Trophoblast cell (in vitro differentiated cells and primary cell): Measurements from ENCODE around the gene RNF166.

ENCODE experiments used
- DNase-seq, 2 donors: peaks; one replicate each; pipeline ENCODE4 v3.0.0-alpha.2; 2016
- H2AFZ ChIP-seq: 2 replicates; pipeline ENCODE4 v1.6.1; 2013; ENCODE audit warnings: low read length, moderate library complexity, mild to moderate bottlenecking; ENCODE audit not compliant: insufficient read depth, poor library complexity
- H2AK5ac ChIP-seq: 2 replicates; pipeline ENCODE4 v1.6.1; 2013; ENCODE audit warnings: mild to moderate bottlenecking, low read length
- H2BK120ac ChIP-seq: 2 replicates; pipeline ENCODE4 v1.6.1; 2013; ENCODE audit warnings: low read length, mild to moderate bottlenecking, moderate library complexity; ENCODE audit not compliant: insufficient read depth, poor library complexity
- H2BK12ac ChIP-seq: 2 replicates; pipeline ENCODE4 v1.6.1; 2013; ENCODE audit warnings: mild to moderate bottlenecking, low read length, moderate library complexity
- H2BK5ac ChIP-seq: 2 replicates; pipeline ENCODE4 v1.6.1; 2013; ENCODE audit warnings: low read length, low read depth, moderate library complexity, mild to moderate bottlenecking; ENCODE audit not compliant: poor library complexity
- H3K14ac ChIP-seq: 2 replicates; pipeline ENCODE4 v1.6.1; 2013; ENCODE audit warnings: mild to moderate bottlenecking, low read length
- H3K18ac ChIP-seq: 2 replicates; pipeline ENCODE4 v1.6.1; 2013; ENCODE audit warnings: mild to moderate bottlenecking, low read length
- H3K23ac ChIP-seq: 2 replicates; pipeline ENCODE4 v1.6.1; 2013; ENCODE audit warnings: low read length
- H3K27ac ChIP-seq: 2 replicates; pipeline ENCODE4 v1.5.1; 2013; ENCODE audit warnings: low read depth, mild to moderate bottlenecking, inconsistent platforms, low read length, moderate library complexity
- H3K27me3 ChIP-seq: 2 replicates; pipeline ENCODE4 v1.6.1; 2013; ENCODE audit warnings: inconsistent platforms, mild to moderate bottlenecking, low read length, moderate library complexity; ENCODE audit not compliant: insufficient read depth
- H3K36me3 ChIP-seq, 2 experiments: 1 replicate in 1 of 2; 2 replicates in 1 of 2; pipeline ENCODE4 v1.6.1; 2013; ENCODE audit warnings: low read length in 2 of 2, mild to moderate bottlenecking in 2 of 2, moderate library complexity in 1 of 2; ENCODE audit not compliant: insufficient read depth in 2 of 2, control insufficient read depth in 1 of 2
- H3K4ac ChIP-seq: 2 replicates; pipeline ENCODE4 v1.6.1; 2013; ENCODE audit warnings: low read depth, mild to moderate bottlenecking, low read length, moderate library complexity
- H3K4me1 ChIP-seq, 2 experiments: 1 replicate in 1 of 2; 2 replicates in 1 of 2; pipeline ENCODE4 v1.6.1; 2013; ENCODE audit warnings: low read length in 2 of 2, mild to moderate bottlenecking in 2 of 2, moderate library complexity in 1 of 2; ENCODE audit not compliant: insufficient read depth in 2 of 2, control insufficient read depth in 1 of 2
- H3K4me2 ChIP-seq: 2 replicates; pipeline ENCODE4 v1.6.1; 2013; ENCODE audit warnings: inconsistent platforms, mild to moderate bottlenecking, low read length, moderate library complexity
- H3K4me3 ChIP-seq: 2 replicates; pipeline ENCODE4 v1.5.1; 2013; ENCODE audit warnings: mild to moderate bottlenecking, low read depth, low read length, inconsistent platforms
- H3K79me1 ChIP-seq: one replicate; pipeline ENCODE4 v1.6.1; 2013; ENCODE audit warnings: low read length
- H3K79me2 ChIP-seq: 2 replicates; pipeline ENCODE4 v1.6.1; 2013; ENCODE audit warnings: low read length, mild to moderate bottlenecking; ENCODE audit not compliant: control insufficient read depth, insufficient read depth, poor library complexity
- H3K9ac ChIP-seq: 2 replicates; pipeline ENCODE4 v1.6.1; 2013; ENCODE audit warnings: mild to moderate bottlenecking, low read length
- H3K9me3 ChIP-seq: 2 replicates; pipeline ENCODE4 v1.6.1; 2013; ENCODE audit warnings: low read depth, mild to moderate bottlenecking, control low read depth, inconsistent platforms, low read length; ENCODE audit not compliant: insufficient read depth
- H4K12ac ChIP-seq: 2 replicates; pipeline ENCODE4 v1.6.1; 2013; ENCODE audit warnings: low read depth, mild to moderate bottlenecking, low read length, moderate library complexity
- H4K8ac ChIP-seq: 2 replicates; pipeline ENCODE4 v1.6.1; 2013; ENCODE audit warnings: low read depth, mild to moderate bottlenecking, low read length, moderate library complexity
- H4K91ac ChIP-seq: one replicate; pipeline ENCODE4 v1.6.1; 2013; ENCODE audit warnings: low read depth, mild to moderate bottlenecking, low read length, moderate library complexity
- WGBS: extraction: QIAGEN DNeasy Blood & Tissue Kit; methylation state at CpG from one replicate; pipeline ENCODE4 v1.1.7; 2013; ENCODE audit warnings: missing lambda C conversion rate; ENCODE audit not compliant: insufficient read length, insufficient coverage; ENCODE audit errors: extremely low coverage; 5-methylcytosine and 5-hydroxymethylcytosine counted together

The RNF166 gene

GRCh38 chr16:88739977-88740726 is 33.9 kb upstream of the RNF166 start:
- Histone ChIP-seq H4K91ac (no peak overlapping the region), H3K9ac (no peak overlapping the region), H2BK5ac (no peak overlapping the region), H2AK5ac (no peak overlapping the region), H3K18ac (no peak overlapping the region), H2AFZ (no peak overlapping the region), H4K12ac (no peak overlapping the region), H2BK12ac (no peak overlapping the region), H3K27ac (no peak overlapping the region), H3K36me3 (peaks cover 48 to 53% of the 10 kb centered on the region in 2 experiments), H3K4me1 (peaks cover 4 to 13% of the 10 kb centered on the region in 2 experiments), H3K4ac (no peak overlapping the region), H2BK120ac (no peak overlapping the region), H3K27me3 (no peaks in the 10 kb centered on the region), H3K79me2 (no peaks in the 10 kb centered on the region), H3K9me3 (no peaks in the 10 kb centered on the region), H3K79me1 (no peaks in the 10 kb centered on the region), H3K14ac (no peak overlapping the region), H3K23ac (no peak overlapping the region), H4K8ac (no peak overlapping the region), H3K4me2 (no peak overlapping the region), H3K4me3 (no peak overlapping the region)
- WGBS: no CpG with 5 or more reads among the region's 33 CpGs
- no peak for DNase-seq

GRCh38 chr16:88739139-88739976 is 33.1 kb upstream of the RNF166 start:
- Histone ChIP-seq H2BK5ac (no peak overlapping the region), H3K79me2 (no peaks in the 10 kb centered on the region), H4K12ac (no peak overlapping the region), H3K4ac (no peak overlapping the region), H3K9ac (no peak overlapping the region), H3K4me3 (no peak overlapping the region), H3K36me3 (peaks cover 55 to 61% of the 10 kb centered on the region in 2 experiments), H3K23ac (no peak overlapping the region), H3K27ac (no peak overlapping the region), H3K79me1 (no peaks in the 10 kb centered on the region), H3K14ac (no peak overlapping the region), H3K4me1 (peaks cover 4 to 13% of the 10 kb centered on the region in 2 experiments), H3K9me3 (peaks cover 2% of the 10 kb centered on the region), H3K4me2 (no peak overlapping the region), H4K8ac (no peak overlapping the region), H3K18ac (no peak overlapping the region), H2AK5ac (no peak overlapping the region), H4K91ac (no peak overlapping the region), H3K27me3 (no peaks in the 10 kb centered on the region), H2BK120ac (no peak overlapping the region), H2AFZ (no peak overlapping the region), H2BK12ac (no peak overlapping the region)
- no CpG with 5 or more reads among the region's 22 CpGs for WGBS
- DNase-seq: peak in 1 of 2 donors; percentile 25

DNA sequence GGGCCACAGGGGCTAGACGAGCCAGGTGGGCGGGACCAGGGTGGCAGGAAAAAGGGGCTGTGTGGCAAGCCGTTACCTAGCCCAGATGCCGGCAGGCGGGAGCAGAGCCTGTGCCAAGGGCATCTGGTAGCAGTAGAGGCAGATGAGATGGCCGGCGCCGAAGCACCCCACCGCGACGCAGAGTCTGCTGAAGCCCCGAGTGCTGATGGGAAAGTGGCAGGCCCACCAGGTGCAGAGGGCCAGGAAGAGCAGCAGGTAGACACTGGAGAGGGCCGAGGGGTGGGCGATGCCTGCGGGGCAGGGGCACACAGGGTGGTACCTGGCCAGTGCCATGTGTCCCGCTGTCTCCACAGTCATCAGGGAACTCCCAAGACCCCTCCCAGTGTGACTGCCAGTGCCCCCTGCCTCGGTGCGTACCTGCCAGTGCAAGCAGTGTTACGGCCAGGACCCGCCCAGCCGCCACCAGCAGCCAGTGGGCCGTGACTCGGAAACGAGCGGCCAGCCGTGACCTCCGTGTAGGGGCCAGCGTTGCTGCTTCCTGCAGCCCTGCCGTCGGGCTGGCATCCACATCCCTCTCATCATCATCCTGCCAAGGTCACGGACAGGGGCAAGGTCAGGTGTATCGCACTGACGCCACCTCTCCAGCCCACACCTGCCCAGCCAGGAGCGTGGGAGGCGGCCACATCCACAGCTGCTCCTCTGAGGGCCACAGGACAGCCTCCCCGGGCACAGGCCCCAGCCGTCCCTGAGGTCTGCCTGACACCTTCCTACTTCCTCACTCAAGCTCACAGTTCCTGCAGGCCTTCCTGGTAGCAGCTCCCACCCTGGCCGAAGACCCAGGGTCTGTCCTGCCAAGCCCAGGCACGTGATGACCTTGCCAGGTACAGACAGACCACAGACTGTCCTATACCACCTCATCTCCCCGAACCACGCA is 32.2 kb upstream of the RNF166 start:
- no peak overlapping the region for H3K18ac ChIP-seq
- H3K4me3 ChIP-seq: no peak overlapping the region
- no peak overlapping the region for H4K12ac ChIP-seq
- no peak overlapping the region for H2BK120ac ChIP-seq
- H3K14ac ChIP-seq: no peak overlapping the region
- H3K27ac ChIP-seq: no peak overlapping the region
- no peak overlapping the region for H4K91ac ChIP-seq
- no peak overlapping the region for H3K23ac ChIP-seq
- H3K79me1 ChIP-seq: no peaks in the 10 kb centered on the region
- no peak overlapping the region for H2AFZ ChIP-seq
- H3K9ac ChIP-seq: no peak overlapping the region
- peaks cover 65 to 70% of the 10 kb centered on the region in 2 experiments for H3K36me3 ChIP-seq
- H4K8ac ChIP-seq: no peak overlapping the region
- DNase-seq: no peak
- no peak overlapping the region for H2BK5ac ChIP-seq
- H3K4ac ChIP-seq: no peak overlapping the region
- no peaks in the 10 kb centered on the region for H3K79me2 ChIP-seq
- H3K4me1 ChIP-seq: peaks cover 2 to 5% of the 10 kb centered on the region in 2 experiments
- no CpG with 5 or more reads among the region's 41 CpGs for WGBS
- H2AK5ac ChIP-seq: no peak overlapping the region
- H3K4me2 ChIP-seq: no peak overlapping the region
- H3K9me3 ChIP-seq: peaks cover 2% of the 10 kb centered on the region
- no peaks in the 10 kb centered on the region for H3K27me3 ChIP-seq
- no peak overlapping the region for H2BK12ac ChIP-seq
